GM21576 (cell line): Measurements from ENCODE around the gene PPP1R26.

Experiments used
- ATAC-seq: cut with Tn5 transposase; IDR thresholded peaks from one replicate; pipeline ENCODE4 v1.9.1; 2021; ENCODE audit warnings: mild to moderate bottlenecking, moderate library complexity; ENCODE audit not compliant: unreplicated experiment

The PPP1R26 gene

GRCh38 chr9:135486267-135487065 lies 6.9 kb downstream of the PPP1R26 start:
- ATAC-seq, result no peak

DNA sequence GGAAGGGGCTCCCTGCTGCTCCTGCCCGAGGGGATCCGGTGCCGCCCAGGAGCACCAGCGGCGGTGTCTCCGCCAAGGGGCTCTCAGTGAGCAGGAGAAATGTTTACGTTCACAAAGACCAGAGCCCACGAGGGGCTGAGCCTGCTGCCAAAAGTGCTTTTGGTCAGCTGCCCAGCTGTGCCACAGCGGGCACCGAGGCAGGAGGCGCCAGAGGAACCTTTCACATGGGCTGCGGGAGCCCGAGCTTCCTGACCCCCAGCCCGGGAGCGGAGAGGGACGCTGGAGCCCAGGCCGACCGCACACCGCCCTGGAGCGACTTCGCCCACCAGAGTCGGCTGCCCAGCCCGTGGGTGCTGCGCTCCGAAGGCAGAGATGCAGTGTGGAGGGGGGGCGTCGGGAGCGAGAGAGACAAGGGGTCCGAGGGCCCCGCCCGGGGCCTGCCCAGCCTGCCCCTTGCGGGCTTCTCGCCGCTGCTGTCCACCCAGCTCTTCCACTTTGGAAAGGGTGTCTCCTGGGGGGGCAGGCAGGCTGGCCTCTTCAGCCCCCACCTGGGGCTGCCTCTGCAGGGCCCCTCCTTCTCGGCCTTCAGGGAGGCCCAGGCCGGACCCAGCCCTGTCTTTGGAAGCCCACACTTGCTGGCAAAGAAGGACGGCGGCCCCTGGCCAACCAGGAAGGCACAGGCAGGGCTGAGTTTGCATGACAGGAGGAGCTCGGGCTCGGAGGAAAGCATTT lies 7.9 kb downstream of the PPP1R26 start:
- ATAC-seq, result no peak

- ATAC-seq, result no peak
Observed at GRCh38 chr9:135488013-135488330, 8.4 kb downstream of the PPP1R26 start.

DNA sequence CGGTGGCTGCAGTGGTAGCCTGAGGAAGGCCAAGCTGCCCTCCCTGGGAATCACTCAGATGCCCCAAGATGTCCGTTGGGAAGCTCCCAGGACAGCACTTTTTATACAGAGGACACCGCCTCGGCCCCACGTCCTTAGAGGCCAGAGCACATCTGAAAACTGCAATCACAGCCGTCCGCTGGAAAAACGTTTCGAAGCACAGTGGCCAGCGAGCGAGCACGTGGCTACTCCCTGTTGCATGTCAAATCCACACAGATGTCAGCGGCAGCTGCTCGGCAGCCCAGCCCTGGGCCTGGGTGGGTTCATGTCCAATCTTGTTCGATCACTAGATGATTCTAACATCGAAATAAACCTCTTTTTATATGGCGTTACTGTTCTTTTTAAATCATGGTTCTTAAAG lies 8.9 kb downstream of the PPP1R26 start:
- ATAC-seq, result no peak

GRCh38 chr9:135489188-135489906 lies 9.8 kb downstream of the PPP1R26 start:
- ATAC-seq, result no peak

- ATAC-seq, result no peak
Observed at GRCh38 chr9:135490166-135490870, 10.7 kb downstream of the PPP1R26 start.

DNA sequence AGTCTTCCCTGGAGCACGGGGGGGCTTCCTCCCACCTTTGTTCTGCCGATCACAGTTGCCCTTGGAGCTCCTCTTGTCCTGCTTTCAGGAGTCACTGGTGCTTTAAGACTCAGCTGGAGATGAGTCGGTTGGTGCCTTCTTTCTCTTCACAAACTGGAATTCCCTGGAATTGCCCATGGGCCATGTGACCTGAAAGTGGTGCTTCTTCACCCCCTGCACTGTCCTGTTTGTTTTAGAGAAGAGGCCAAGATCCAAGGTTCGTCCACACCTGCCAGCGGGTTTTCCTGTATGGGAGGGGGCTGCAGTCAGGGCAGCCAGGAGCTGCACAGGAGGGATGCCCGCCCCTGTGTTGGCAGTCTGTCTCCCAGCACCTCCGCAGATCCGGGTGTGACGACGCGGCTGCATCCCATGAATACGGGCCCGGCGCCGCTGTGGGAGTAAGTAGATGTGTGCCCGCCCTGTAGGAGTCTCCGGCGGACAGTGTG lies 11.4 kb downstream of the PPP1R26 start:
- no peak for ATAC-seq

GRCh38 chr9:135491764-135492163 lies 12.2 kb downstream of the PPP1R26 start:
- ATAC-seq, result no peak

GRCh38 chr9:135492886-135493669 lies 13.5 kb downstream of the PPP1R26 start:
- ATAC-seq, result no peak

DNA sequence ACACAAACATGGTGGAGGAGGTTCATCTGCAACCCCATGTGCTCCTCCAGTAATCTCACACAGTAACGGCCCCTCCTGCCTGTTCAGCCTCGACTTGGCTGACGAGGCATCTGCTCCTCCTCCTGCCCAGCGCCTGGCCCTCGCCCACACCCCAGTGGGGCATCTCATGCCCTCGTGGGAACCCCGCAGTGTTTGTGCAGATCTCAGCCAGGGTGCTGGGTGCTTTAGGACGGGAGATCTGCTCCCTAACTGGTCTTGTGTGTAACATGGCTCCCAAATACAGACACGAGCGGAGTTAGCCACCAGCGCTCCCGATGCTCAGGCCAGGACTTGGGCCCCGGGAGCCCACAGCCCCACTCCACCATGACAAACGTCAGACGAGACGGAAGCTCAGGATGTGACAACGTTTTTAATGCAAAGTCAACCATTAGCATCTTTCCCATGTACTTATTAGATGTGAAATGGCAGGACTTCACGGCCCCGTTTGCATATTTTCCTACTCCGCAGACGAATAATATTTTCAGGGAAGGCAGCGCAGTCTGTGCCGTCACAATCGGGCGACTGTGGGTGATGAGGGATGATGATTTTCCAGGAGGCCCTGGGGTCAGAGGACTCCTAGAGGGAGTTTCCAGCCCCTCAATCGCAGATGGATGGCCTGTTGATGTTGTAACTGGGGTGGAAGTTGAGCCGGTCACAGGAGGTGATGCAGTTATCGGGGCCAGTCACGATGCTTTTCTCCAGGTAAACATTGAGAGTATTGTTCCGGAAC lies 15.4 kb downstream of the PPP1R26 start:
- no peak for ATAC-seq

- ATAC-seq, result no peak
Observed at GRCh38 chr9:135498381-135499126, 19.0 kb downstream of the PPP1R26 start.

GRCh38 chr9:135499326-135500070 lies 19.9 kb downstream of the PPP1R26 start:
- ATAC-seq, result peak; percentile 48

GRCh38 chr9:135500071-135500524 lies 20.5 kb downstream of the PPP1R26 start:
- ATAC-seq, result no peak

DNA sequence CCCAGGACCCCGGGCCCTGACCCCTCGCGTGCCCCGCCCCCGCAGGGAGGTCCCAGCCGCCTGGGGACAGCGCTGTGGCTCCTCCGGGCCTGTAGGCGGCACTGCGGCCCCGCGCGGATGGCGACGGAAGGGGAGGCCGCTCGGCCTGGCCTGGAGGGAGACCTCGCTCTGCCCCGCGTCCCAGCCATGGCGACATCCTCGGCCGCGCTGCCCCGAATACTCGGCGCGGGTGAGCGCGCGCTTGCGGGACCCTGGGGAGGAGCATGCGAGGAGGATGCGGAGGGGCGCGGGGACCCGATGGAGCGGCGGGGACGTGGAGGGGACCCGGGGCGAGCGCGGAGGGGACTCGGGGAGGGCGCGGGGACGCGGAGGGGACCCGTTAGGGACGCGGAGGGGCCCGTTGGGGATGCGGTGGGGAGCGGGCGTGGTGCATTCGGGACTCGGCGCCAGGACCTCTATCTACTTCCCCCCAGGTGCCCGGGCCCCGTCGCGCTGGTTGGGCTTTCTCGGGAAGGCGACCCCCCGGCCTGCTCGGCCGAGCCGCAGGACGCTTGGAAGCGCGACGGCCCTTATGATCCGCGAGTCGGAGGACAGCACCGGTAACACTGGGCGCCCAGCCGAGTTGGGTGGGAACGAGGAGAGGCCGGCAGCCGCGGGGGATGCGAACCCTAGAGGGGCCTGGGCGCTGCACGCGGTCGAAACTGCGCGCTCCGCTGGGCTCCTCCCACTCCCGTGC lies 21.1 kb downstream of the PPP1R26 start, which contains the start of gene MRPS2:
Gene MRPS2 (plus strand): TSS at position 158 of the 736 bp plus-strand sequence. CDS start 29 bp downstream, at position 187.
- peak; percentile 73 for ATAC-seq

DNA sequence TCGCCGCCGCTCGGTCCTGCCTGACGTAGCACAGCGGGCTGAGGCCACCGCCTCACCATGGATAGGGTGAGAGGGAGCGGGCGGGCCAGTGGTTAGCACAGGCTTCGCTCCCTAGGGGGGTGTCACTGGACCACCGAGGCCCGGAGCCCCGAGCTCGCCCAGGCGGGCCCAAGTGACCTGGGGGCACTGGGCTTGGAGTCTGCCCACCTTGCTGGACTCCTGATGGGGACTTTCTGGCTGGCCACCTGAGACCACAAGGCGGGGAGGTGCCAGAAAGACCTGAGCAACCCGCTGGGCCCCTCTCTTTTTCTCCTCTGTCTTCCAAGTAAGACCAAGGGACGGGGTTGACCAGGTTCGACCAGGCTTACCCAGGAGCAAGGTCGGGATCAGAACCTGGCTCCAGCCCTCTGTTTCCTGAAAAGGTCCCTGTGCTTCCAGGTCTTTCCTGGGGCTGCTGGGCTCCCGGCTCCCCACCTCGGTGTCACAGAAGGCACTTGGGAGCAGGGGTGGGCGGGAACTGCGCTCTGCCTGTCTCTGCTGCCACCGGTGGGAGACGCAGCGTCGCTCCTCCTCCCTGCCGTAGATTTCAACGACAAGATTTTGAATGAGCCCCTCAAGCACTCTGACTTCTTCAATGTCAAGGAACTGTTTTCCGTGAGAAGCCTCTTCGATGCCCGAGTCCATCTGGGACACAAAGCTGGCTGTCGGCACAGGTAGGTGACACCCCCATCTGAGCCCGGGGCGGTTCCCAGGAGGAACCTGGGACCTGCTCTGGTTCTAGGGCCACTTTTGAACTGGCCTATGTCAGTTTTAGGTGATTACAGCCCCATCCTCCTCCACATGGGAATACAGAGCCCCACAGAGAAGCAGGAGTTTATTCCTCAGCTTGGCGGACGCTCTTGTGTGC lies 21.9 kb downstream of the PPP1R26 start:
- ATAC-seq, result peak; percentile 38
